Caco-2 (cell line): ENCODE data around the gene CLDN24. TPM values are rescaled to one million over a fixed set of nuclear protein-coding genes. Genes with fewer than 3 reads are reported as not detected.

Experiments
- BruUV-seq: library from RNA; stranded (reverse); fragments of 400-500 nt; replicated peaks from 2 replicates; lab custom pipeline; 2021; lab: Mats Ljungman, UMichigan
- CTCF ChIA-PET: fragments of 300-600 bp; sonication (Branson Sonifier 250); formaldehyde crosslinking; loops from one replicate; lab custom pipeline; 2022; ENCODE audit warnings: antibody characterized with exemption; lab: Charles Lee
- POLR2A ChIA-PET: fragments of 300-600 bp; sonication (Branson Sonifier 250); formaldehyde crosslinking; loops from one replicate; lab custom pipeline; 2022; ENCODE audit warnings: antibody characterized with exemption; lab: Charles Lee
- DNase-seq, 2 experiments: peaks; one replicate each; pipeline versions ENCODE4 v3.0.0 to v3.0.0-alpha.2; 2020 to 2022
- H3K27me3 ChIP-seq: replicated peaks from 2 replicates; pipeline ENCODE4 v1.6.0; 2011; ENCODE audit warnings: low read length; ENCODE audit not compliant: control insufficient read depth, insufficient read depth
- H3K36me3 ChIP-seq: 2 replicates; pipeline ENCODE4 v1.5.1; 2011; ENCODE audit warnings: low read length; ENCODE audit not compliant: control insufficient read depth, insufficient read depth
- H3K4me1 ChIP-seq: fragments of 250-450 bp; sonication (Bioruptor Pico); 2 replicates; pipeline ENCODE4 v1.5.1; 2020; ENCODE audit warnings: mild to moderate bottlenecking
- H3K4me3 ChIP-seq: 2 replicates; pipeline ENCODE4 v1.5.1; 2011; ENCODE audit warnings: low read depth, mild to moderate bottlenecking, control low read depth, low read length
- H3K9me3 ChIP-seq: fragments of 250-450 bp; sonication (Bioruptor Pico); 2 replicates; pipeline ENCODE4 v1.5.1; 2020; ENCODE audit warnings: mild to moderate bottlenecking, moderate library complexity
- H3K27ac Mint-ChIP-seq: one replicate; pipeline ENCODE4 v1.8.0; 2022; ENCODE audit warnings: mixed read lengths; ENCODE audit not compliant: unreplicated experiment
- H3K27me3 Mint-ChIP-seq: one replicate; pipeline ENCODE4 v1.8.0; 2022; ENCODE audit warnings: mixed read lengths; ENCODE audit not compliant: insufficient read depth, unreplicated experiment
- H3K36me3 Mint-ChIP-seq: one replicate; pipeline ENCODE4 v1.8.0; 2022; ENCODE audit warnings: mild to moderate bottlenecking, mixed read lengths; ENCODE audit not compliant: insufficient read depth, unreplicated experiment
- H3K4me1 Mint-ChIP-seq: one replicate; pipeline ENCODE4 v1.8.0; 2022; ENCODE audit warnings: low read depth, mixed read lengths; ENCODE audit not compliant: unreplicated experiment
- H3K4me3 Mint-ChIP-seq: one replicate; pipeline ENCODE4 v1.8.0; 2022; ENCODE audit warnings: mild to moderate bottlenecking, moderate library complexity, mixed read lengths; ENCODE audit not compliant: unreplicated experiment
- H3K9me3 Mint-ChIP-seq: one replicate; pipeline ENCODE4 v1.8.0; 2022; ENCODE audit warnings: mixed read lengths; ENCODE audit not compliant: unreplicated experiment
- intact Hi-C: fragments of 100-400 bp; cut with micrococcal nuclease; formaldehyde crosslinking; loops from one replicate; pipeline ENCODE4 v1.10.0; 2022; ENCODE audit not compliant: unreplicated experiment
- total RNA-seq: library from RNA; stranded (reverse); gene quantifications from 2 replicates; pipeline ENCODE4 v1.2.3, GENCODE V29; 2022
- TF ChIP-seq, protein P1 (sequence below), 2 experiments: fragments of 200-600 bp in 1 of 2; IDR thresholded peaks; 1 replicate in 1 of 2; 2 replicates in 1 of 2; pipeline versions ENCODE4 v1.5.1 to v1.8.0; 2011 to 2022; ENCODE audit warnings: antibody characterized with exemption in 1 of 2, control low read depth in 1 of 2, inconsistent platforms in 1 of 2, low read depth in 1 of 2, low read length in 1 of 2, mild to moderate bottlenecking in 1 of 2, moderate library complexity in 1 of 2; ENCODE audit not compliant: insufficient read depth in 1 of 2, severe bottlenecking in 1 of 2, unreplicated experiment in 1 of 2

Gene CLDN24
- total RNA-seq, 1 experiment from 2014 or later = not detected

- Histone ChIP-seq H3K27me3 (no peaks in the 10 kb centered on the region), H3K9me3 (no peaks in the 10 kb centered on the region), H3K4me1 (no peaks in the 10 kb centered on the region), H3K36me3 (no peaks in the 10 kb centered on the region; the same call in 1 of the 2 replicates), H3K4me3 (no peak overlapping the region)
- intact Hi-C loops = no loop called here
- Mint-ChIP-seq H3K4me1 (peaks cover 8% of the 10 kb centered on the region), H3K9me3 (no peaks in the 10 kb centered on the region), H3K36me3 (peaks cover 88% of the 10 kb centered on the region), H3K27ac (no peak overlapping the region), H3K27me3 (no peaks in the 10 kb centered on the region), H3K4me3 (no peak overlapping the region)
- CTCF ChIA-PET = no interaction called here
- POLR2A ChIA-PET = interaction anchor here (1.1 kb wide), 1 partner anchor 192 kb away, joined by 5 read pairs; no protein-coding TSS in a partner anchor
- no TSS peak for BruUV-seq
- TF ChIP-seq, protein P1, sequence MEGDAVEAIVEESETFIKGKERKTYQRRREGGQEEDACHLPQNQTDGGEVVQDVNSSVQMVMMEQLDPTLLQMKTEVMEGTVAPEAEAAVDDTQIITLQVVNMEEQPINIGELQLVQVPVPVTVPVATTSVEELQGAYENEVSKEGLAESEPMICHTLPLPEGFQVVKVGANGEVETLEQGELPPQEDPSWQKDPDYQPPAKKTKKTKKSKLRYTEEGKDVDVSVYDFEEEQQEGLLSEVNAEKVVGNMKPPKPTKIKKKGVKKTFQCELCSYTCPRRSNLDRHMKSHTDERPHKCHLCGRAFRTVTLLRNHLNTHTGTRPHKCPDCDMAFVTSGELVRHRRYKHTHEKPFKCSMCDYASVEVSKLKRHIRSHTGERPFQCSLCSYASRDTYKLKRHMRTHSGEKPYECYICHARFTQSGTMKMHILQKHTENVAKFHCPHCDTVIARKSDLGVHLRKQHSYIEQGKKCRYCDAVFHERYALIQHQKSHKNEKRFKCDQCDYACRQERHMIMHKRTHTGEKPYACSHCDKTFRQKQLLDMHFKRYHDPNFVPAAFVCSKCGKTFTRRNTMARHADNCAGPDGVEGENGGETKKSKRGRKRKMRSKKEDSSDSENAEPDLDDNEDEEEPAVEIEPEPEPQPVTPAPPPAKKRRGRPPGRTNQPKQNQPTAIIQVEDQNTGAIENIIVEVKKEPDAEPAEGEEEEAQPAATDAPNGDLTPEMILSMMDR (IDR thresholded peaks at IDR 0.05; ENCODE audit: insufficient read depth in 1 of 2, low read depth in 1 of 2, low read length in 1 of 2, severe bottlenecking in 1 of 2, unreplicated experiment in 1 of 2) = no peak
- DNase-seq = peak in 1 of 2 experiments; percentile 55
These were observed 32.5 kb downstream of the CLDN24 start for GRCh38 chr4:183289688-183290087.

DNA sequence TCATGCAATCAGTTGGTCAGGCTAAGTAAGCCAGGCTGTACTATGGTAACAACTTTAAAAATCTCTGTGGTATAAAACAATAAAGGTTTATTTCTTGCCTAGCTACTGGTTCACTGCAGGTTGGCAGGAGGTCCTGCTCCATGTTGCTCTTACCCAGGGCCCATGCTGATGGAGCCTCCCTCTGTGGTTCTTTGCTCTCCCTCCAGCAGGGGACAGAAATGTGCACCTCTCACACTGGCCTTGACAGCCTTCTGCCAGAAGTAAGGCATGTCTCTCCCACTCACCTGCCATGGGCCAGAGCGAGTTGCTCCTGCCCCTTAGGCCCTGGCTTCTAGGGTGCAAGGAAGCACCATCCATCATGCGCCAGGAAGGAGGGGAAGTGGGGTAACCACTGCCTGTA lies 33.3 kb downstream of the CLDN24 start:
- DNase-seq = no peak
- Mint-ChIP-seq H3K4me3 (no peak overlapping the region), H3K4me1 (peaks cover 1% of the 10 kb centered on the region), H3K27ac (no peak overlapping the region), H3K27me3 (no peaks in the 10 kb centered on the region), H3K9me3 (no peaks in the 10 kb centered on the region), H3K36me3 (peaks cover 88% of the 10 kb centered on the region)
- no peaks in the 10 kb centered on the region for H3K27me3 ChIP-seq
- POLR2A ChIA-PET = interaction anchor here (1.1 kb wide), 1 partner anchor 191 kb away, joined by 5 read pairs; no protein-coding TSS in a partner anchor
- CTCF ChIA-PET = no interaction called here
- no peaks in the 10 kb centered on the region; the same call in 1 of the 2 replicates for H3K36me3 ChIP-seq
- intact Hi-C loops = no loop called here
- TF ChIP-seq, protein P1 (IDR thresholded peaks at IDR 0.05; ENCODE audit: insufficient read depth in 1 of 2, low read depth in 1 of 2, low read length in 1 of 2, severe bottlenecking in 1 of 2, unreplicated experiment in 1 of 2) = no peak
- no TSS peak for BruUV-seq
- H3K9me3 ChIP-seq = no peaks in the 10 kb centered on the region
- H3K4me1 ChIP-seq = no peaks in the 10 kb centered on the region
- H3K4me3 ChIP-seq = no peak overlapping the region

DNA sequence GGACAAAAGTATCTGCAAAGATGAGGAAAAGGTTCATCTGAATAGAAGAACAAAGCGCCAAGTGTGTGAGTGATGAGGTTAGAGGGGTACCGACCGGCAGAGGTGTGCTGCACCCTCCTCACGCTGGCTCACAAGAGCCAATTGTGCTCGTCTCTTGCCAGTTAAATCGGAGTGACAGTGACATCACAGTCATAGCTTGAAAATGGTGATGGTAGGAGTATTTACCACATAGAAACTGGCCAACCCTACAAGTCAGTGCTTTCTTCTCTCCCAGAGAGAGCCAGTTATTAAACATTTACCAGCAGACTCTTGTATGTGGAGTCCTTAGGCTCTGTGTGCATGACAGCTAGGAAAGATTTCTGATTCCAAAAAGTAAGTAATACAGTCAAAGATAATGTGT lies 34.5 kb downstream of the CLDN24 start:
- no peak overlapping the region for H3K4me3 ChIP-seq
- BruUV-seq = no TSS peak
- H3K27me3 ChIP-seq = no peaks in the 10 kb centered on the region
- Mint-ChIP-seq H3K36me3 (peaks cover 92% of the 10 kb centered on the region), H3K27me3 (no peaks in the 10 kb centered on the region), H3K9me3 (no peaks in the 10 kb centered on the region), H3K4me1 (no peaks in the 10 kb centered on the region), H3K27ac (peak overlapping the region; percentile 16), H3K4me3 (no peak overlapping the region)
- TF ChIP-seq, protein P1 (IDR thresholded peaks at IDR 0.05; ENCODE audit: insufficient read depth in 1 of 2, low read depth in 1 of 2, low read length in 1 of 2, severe bottlenecking in 1 of 2, unreplicated experiment in 1 of 2) = no peak
- H3K9me3 ChIP-seq = no peaks in the 10 kb centered on the region
- no peaks in the 10 kb centered on the region; the same call in 1 of the 2 replicates for H3K36me3 ChIP-seq
- no peaks in the 10 kb centered on the region for H3K4me1 ChIP-seq
- intact Hi-C loops = no loop called here
- ChIA-PET POLR2A (no interaction called here), CTCF (no interaction called here)
- no peak for DNase-seq
